ENCODE measurements around the gene GUK1. TPM values are rescaled to one million over a fixed set of nuclear protein-coding genes. Genes with fewer than 3 reads are reported as not detected.

GUK1 gene
- total and polyA plus RNA-seq, 2 of the 8 experiments (the other 6 are each of a cell fraction or from before 2014, with no cell fraction given): 68.5 to 183 TPM

- Histone ChIP-seq H3K79me1 (ENCODE audit: low read depth, low read length) (peaks cover 10% of the 10 kb centered on the region), H2AFZ (ENCODE audit: low read length) (no peak overlapping the region), H2BK15ac (ENCODE audit: low read length) (no peak overlapping the region), H2AK5ac (ENCODE audit: low read depth, low read length) (no peak overlapping the region), H3K27ac (ENCODE audit: low read depth, low read length) (no peak overlapping the region), H3K18ac (ENCODE audit: extremely low read depth, low read length) (no peak overlapping the region), H3K9me3 (ENCODE audit: insufficient read depth in 2 of 2, low read depth in 1 of 2, low read length in 1 of 2) (no peaks in the 10 kb centered on the region), H2BK12ac (ENCODE audit: low read depth, low read length) (no peak overlapping the region), H3K9ac (replicated peaks in 1 of 4; ENCODE audit: extremely low read depth in 1 of 4, low read depth in 3 of 4, low read length in 3 of 4) (no peak overlapping the region), H3K4me1 (replicated peaks in 1 of 4; ENCODE audit: control insufficient read depth in 3 of 4, insufficient read depth in 4 of 4, low read length in 3 of 4) (peaks cover 0 to 7% (median 6%) of the 10 kb centered on the region in 4 experiments; a peak in 5 of 7 replicates), H3K14ac (ENCODE audit: insufficient read length) (no peak overlapping the region), H3K23ac (ENCODE audit: insufficient read length) (no peak overlapping the region), H3K27me3 (replicated peaks in 1 of 4; ENCODE audit: control insufficient read depth in 3 of 4, extremely low read depth in 1 of 4, insufficient read depth in 3 of 4, low read length in 3 of 4) (no peaks in the 10 kb centered on the region), H2BK120ac (replicated peaks; ENCODE audit: low read depth, low read length) (no peak overlapping the region), H2BK20ac (ENCODE audit: low read length) (no peak overlapping the region), H3K23me2 (ENCODE audit: low read depth, low read length) (peaks cover 5% of the 10 kb centered on the region; the same call in 1 of the 2 replicates), H4K5ac (ENCODE audit: insufficient read length, low read depth, low read length) (no peak overlapping the region), H3K36me3 (ENCODE audit: control insufficient read depth in 2 of 4, insufficient read depth in 4 of 4, low read length in 3 of 4) (no peaks in the 10 kb centered on the region; a peak in 1 of 8 replicates), H3K4me3 (ENCODE audit: extremely low read depth in 1 of 4, insufficient read depth in 2 of 4, low read depth in 3 of 4, low read length in 4 of 4) (no peak overlapping the region), H3K79me2 (ENCODE audit: control insufficient read depth in 1 of 2, insufficient read depth in 2 of 2, low read length in 2 of 2) (peaks cover 0 to 28% of the 10 kb centered on the region in 2 experiments; a peak in 2 of 4 replicates), H4K91ac (replicated peaks; ENCODE audit: insufficient read length, low read length) (no peak overlapping the region), H3K4me2 (ENCODE audit: insufficient read depth in 1 of 2, low read depth in 2 of 2, low read length in 2 of 2) (no peak overlapping the region), H4K8ac (ENCODE audit: extremely low read depth, insufficient read depth, low read length) (peak overlapping the region; percentile 57; the same call in 1 of the 2 replicates), H2BK5ac (ENCODE audit: low read depth, low read length) (no peak overlapping the region), H4K20me1 (replicated peaks in 1 of 2; ENCODE audit: control insufficient read depth in 1 of 2, insufficient read depth in 2 of 2, low read length in 2 of 2) (peaks cover 8 to 23% of the 10 kb centered on the region in 2 experiments), H3K4ac (replicated peaks; ENCODE audit: insufficient read length, low read depth, low read length) (no peak overlapping the region), H3K56ac (replicated peaks; ENCODE audit: insufficient read length, low read depth, low read length) (no peak overlapping the region)
- FAIRE-seq: no peak
- WGBS, 2 experiments (ENCODE audit: extremely low coverage in 1 of 2, insufficient coverage in 1 of 2, insufficient read length in 1 of 2, insufficient replicate concordance in 2 of 2, low coverage in 1 of 2, low lambda C conversion rate in 2 of 2, missing lambda C conversion rate in 1 of 2): 82% methylated on average over 7 of the region's 7 CpGs; no CpG with 5 or more reads in 1 of the 2 experiments
- TF ChIP-seq RFX5 (IDR thresholded peaks at IDR 0.05; ENCODE audit: borderline replicate concordance, low read depth, low read length) (no peak), JUND (IDR thresholded peaks at IDR 0.05; ENCODE audit: low read length) (no peak), KDM4A (IDR thresholded peaks at IDR 0.05; ENCODE audit: low read depth, low read length, severe bottlenecking) (no peak), EGR1 (IDR thresholded peaks at IDR 0.05; ENCODE audit: borderline replicate concordance, low read depth, low read length) (no peak), BRCA1 (IDR thresholded peaks at IDR 0.05; ENCODE audit: low read depth, low read length) (no peak), NRF1 (IDR thresholded peaks at IDR 0.05; ENCODE audit: low read depth, low read length) (no peak)
- CTCF ChIA-PET (ENCODE audit: partially characterized antibody): interaction anchor here (0.9 to 3.5 kb wide), 6 partner anchors 10 to 171 kb away, joined by 3 to 14 read pairs (median 4); no protein-coding TSS in a partner anchor
- POLR2A ChIA-PET (ENCODE audit: partially characterized antibody): no interaction called here
- DNase-seq (ENCODE audit: low read depth in 1 of 2, low spot score in 2 of 2): no peak
Observed at GRCh38 chr1:228170666-228171065, 30.6 kb downstream of the GUK1 start.
